Measurements from ENCODE around the gene OSBPL3.

DNA sequence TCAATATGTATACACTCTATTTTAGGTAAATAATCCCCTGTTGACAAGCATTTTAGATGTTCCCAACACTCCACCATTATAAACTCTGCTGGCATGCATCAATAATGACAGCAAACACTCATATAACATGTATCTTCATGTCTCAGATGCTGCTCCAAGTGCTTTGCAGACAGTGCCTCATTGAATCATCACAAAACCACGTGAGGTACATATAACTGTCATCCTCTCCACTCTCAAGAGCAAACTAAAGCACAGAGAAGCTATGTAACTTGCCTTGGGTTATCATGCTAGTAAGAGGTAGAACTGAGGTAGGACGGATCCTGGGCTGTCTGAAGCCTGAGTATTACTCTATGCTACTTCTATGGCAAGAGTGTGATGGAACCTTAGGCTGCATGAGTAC is 150.2 kb downstream of the OSBPL3 start:
- no peak for TF ChIP-seq TAF1 (IDR thresholded peaks at IDR 0.05; ENCODE audit: low read depth, low read length)
- no peak for TF ChIP-seq POLR2AphosphoS5 (IDR thresholded peaks at IDR 0.05; ENCODE audit: low read depth, low read length)
- no peak for TF ChIP-seq POLR2A (IDR thresholded peaks at IDR 0.05; ENCODE audit: low read depth, low read length)
- TF ChIP-seq POU2F2 (IDR thresholded peaks at IDR 0.05; ENCODE audit: low read depth, low read length), result no peak
- no peak for TF ChIP-seq SPI1 (IDR thresholded peaks at IDR 0.05; ENCODE audit: low read depth, low read length)
- no peak for TF ChIP-seq PAX5 (IDR thresholded peaks at IDR 0.05; ENCODE audit: insufficient read depth, low read length, severe bottlenecking)
